Measurements from ENCODE around the gene CAPN11.

DNA sequence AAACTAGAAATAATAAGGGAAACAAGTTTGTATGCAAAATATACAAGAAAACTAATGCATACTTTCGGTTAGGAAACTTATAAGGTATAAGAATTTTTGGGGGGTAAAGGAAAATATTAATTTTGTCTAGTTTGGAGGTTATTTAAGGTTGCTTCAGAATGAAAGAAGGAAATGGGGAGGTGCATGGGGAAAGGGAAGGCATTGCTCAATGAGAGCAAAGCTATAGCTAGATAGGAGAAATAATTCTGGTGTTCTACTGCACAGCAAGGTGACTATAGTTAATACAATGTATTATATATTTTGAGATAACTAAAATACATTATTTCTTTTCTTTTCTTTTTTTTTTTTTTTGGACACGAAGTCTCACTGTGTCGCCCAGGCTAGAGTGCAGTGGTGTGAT is 52.7 kb downstream of the CAPN11 start:
- TF ChIP-seq CTCF (IDR thresholded peaks at IDR 0.05), result no peak
- TF ChIP-seq POLR2A (IDR thresholded peaks at IDR 0.05), result no peak

All from thyroid gland (tissue), 4 donors.